ENCODE data around the gene SRD5A1. TPM values are rescaled to one million over a fixed set of nuclear protein-coding genes. Genes with fewer than 3 reads are reported as not detected.

SRD5A1 gene
- total RNA-seq, 4 donors from 2014 or later, result 9.0 to 79.8 (median 17.0) TPM

GRCh38 chr5:6603643-6604042 is 29.6 kb upstream of the SRD5A1 start:
- H3K9me3 ChIP-seq, result no peaks in the 10 kb centered on the region
- no peaks in the 10 kb centered on the region for H3K27me3 ChIP-seq
- in situ Hi-C loops (cut with MboI; ENCODE audit: low pct_ligation_motif_present in 1 of 4, low pct_unique_long_range_greater_than_20kb in 1 of 4, low sequenced_read_pairs in 3 of 4) (loop anchor here in 1 of 4 donors (25.0 kb wide), 1 partner anchor 134 kb away; no protein-coding TSS in a partner anchor), intact Hi-C loops (cut with DNase I; ENCODE audit: low total_unique reads) (no loop called here)
- H3K4me3 ChIP-seq, result no peak overlapping the region
- no peak for DNase-seq
- peaks cover 0 to 75% (median 35%) of the 10 kb centered on the region in 4 donors for H3K36me3 ChIP-seq
- WGBS, 2 donors (ENCODE audit: low coverage in 1 of 2), result 92% methylated on average over 5 of the region's 5 CpGs; no CpG with 5 or more reads in 1 of the 2 donors
- no peaks in the 10 kb centered on the region for H3K4me1 ChIP-seq
- TF ChIP-seq POLR2AphosphoS5 (IDR thresholded peaks at IDR 0.05) (no peak), POLR2A (IDR thresholded peaks at IDR 0.05) (no peak), EP300 (IDR thresholded peaks at IDR 0.05; ENCODE audit: low read depth) (no peak), CTCF (IDR thresholded peaks at IDR 0.05) (no peak)
- no peak overlapping the region for H3K27ac ChIP-seq

- Histone ChIP-seq H3K4me3 (no peak overlapping the region), H3K27ac (no peak overlapping the region), H3K36me3 (peaks cover 0 to 79% (median 40%) of the 10 kb centered on the region in 4 donors), H3K9me3 (no peaks in the 10 kb centered on the region), H3K27me3 (no peaks in the 10 kb centered on the region), H3K4me1 (no peaks in the 10 kb centered on the region)
- intact Hi-C loops (cut with DNase I; ENCODE audit: low total_unique reads), result no loop called here
- TF ChIP-seq EP300 (IDR thresholded peaks at IDR 0.05; ENCODE audit: low read depth), result no peak
- TF ChIP-seq POLR2A (IDR thresholded peaks at IDR 0.05), result no peak
- no peak for TF ChIP-seq POLR2AphosphoS5 (IDR thresholded peaks at IDR 0.05)
- no peak for TF ChIP-seq CTCF (IDR thresholded peaks at IDR 0.05)
- 92 to 97% methylated on average over 6 of the region's 6 CpGs for WGBS, 2 donors (ENCODE audit: low coverage in 1 of 2)
- in situ Hi-C loops (cut with MboI; ENCODE audit: low pct_ligation_motif_present in 1 of 4, low pct_unique_long_range_greater_than_20kb in 1 of 4, low sequenced_read_pairs in 3 of 4), result loop anchor here in 1 of 4 donors (25.0 kb wide), 1 partner anchor 133 kb away; no protein-coding TSS in a partner anchor
- DNase-seq, result no peak
Observed at GRCh38 chr5:6604341-6604740, 28.9 kb upstream of the SRD5A1 start.

- Histone ChIP-seq H3K27me3 (no peaks in the 10 kb centered on the region), H3K27ac (no peak overlapping the region), H3K36me3 (peaks cover 1 to 81% (median 41%) of the 10 kb centered on the region in 4 donors), H3K4me3 (no peak overlapping the region), H3K9me3 (no peaks in the 10 kb centered on the region), H3K4me1 (no peaks in the 10 kb centered on the region)
- TF ChIP-seq POLR2AphosphoS5 (IDR thresholded peaks at IDR 0.05), result no peak
- intact Hi-C loops (cut with DNase I; ENCODE audit: low total_unique reads) (no loop called here), in situ Hi-C loops (cut with MboI; ENCODE audit: low pct_ligation_motif_present in 1 of 4, low pct_unique_long_range_greater_than_20kb in 1 of 4, low sequenced_read_pairs in 3 of 4) (loop anchor here in 1 of 4 donors (25.0 kb wide), 1 partner anchor 132 kb away; no protein-coding TSS in a partner anchor)
- DNase-seq, result no peak
- 93 to 94% methylated on average over 9 to 12 of the region's 12 CpGs for WGBS, 2 donors (ENCODE audit: low coverage in 1 of 2)
Observed at GRCh38 chr5:6604946-6605345, 28.3 kb upstream of the SRD5A1 start.

GRCh38 chr5:6606884-6607558 is 26.2 kb upstream of the SRD5A1 start:
- in situ Hi-C loops (cut with MboI; ENCODE audit: low pct_ligation_motif_present in 1 of 4, low pct_unique_long_range_greater_than_20kb in 1 of 4, low sequenced_read_pairs in 3 of 4), result loop anchor here in 1 of 4 donors (25.0 kb wide), 1 partner anchor 130 kb away; no protein-coding TSS in a partner anchor
- Histone ChIP-seq H3K27ac (no peak overlapping the region), H3K36me3 (peaks cover 1 to 85% (median 38%) of the 10 kb centered on the region in 4 donors), H3K9me3 (no peaks in the 10 kb centered on the region), H3K4me1 (no peaks in the 10 kb centered on the region), H3K27me3 (no peaks in the 10 kb centered on the region), H3K4me3 (no peak overlapping the region)
- intact Hi-C loops (cut with DNase I; ENCODE audit: low total_unique reads), result no loop called here
- TF ChIP-seq CTCF (IDR thresholded peaks at IDR 0.05) (no peak), POLR2AphosphoS5 (IDR thresholded peaks at IDR 0.05) (no peak), EP300 (IDR thresholded peaks at IDR 0.05; ENCODE audit: low read depth) (no peak), POLR2A (IDR thresholded peaks at IDR 0.05) (no peak)
- DNase-seq, result no peak
- 89 to 94% methylated on average over 5 to 9 of the region's 9 CpGs for WGBS, 2 donors (ENCODE audit: low coverage in 1 of 2)

All from transverse colon (tissue), 4 donors.